Thoracic aorta (tissue), 2 donors: Measurements from ENCODE around the gene USP48. TPM values are rescaled to one million over a fixed set of nuclear protein-coding genes. Genes with fewer than 3 reads are reported as not detected.

Experiments used
- ATAC-seq: fragments of 150-250 bp; one replicate; pipeline ENCODE4 v1.8.0; 2017; ENCODE audit warnings: low read depth; ENCODE audit not compliant: insufficient number of reproducible peaks, low FRiP score
- DNase-seq: peaks from one replicate; pipeline ENCODE4 v3.0.0-alpha.2; 2020; ENCODE audit warnings: low spot score
- H3K27ac ChIP-seq, 2 donors: fragments of 200-600 bp; sonication (generic); 1 replicate in 1 of 2; 2 replicates in 1 of 2; pipeline ENCODE4 v1.5.1; 2016; ENCODE audit warnings: mild to moderate bottlenecking in 2 of 2, moderate library complexity in 2 of 2
- H3K27me3 ChIP-seq: fragments of 200-600 bp; sonication (generic); replicated peaks from 2 replicates; pipeline ENCODE4 v1.6.0; 2016; ENCODE audit warnings: mild to moderate bottlenecking; ENCODE audit not compliant: insufficient read depth
- H3K36me3 ChIP-seq: fragments of 200-600 bp; sonication (generic); one replicate; pipeline ENCODE4 v1.5.1; 2016
- H3K4me1 ChIP-seq, 2 donors: fragments of 200-600 bp; sonication (generic); 1 replicate in 1 of 2; 2 replicates in 1 of 2; pipeline versions ENCODE4 v1.5.1 to v1.6.0; 2016; ENCODE audit warnings: low read depth in 2 of 2, mild to moderate bottlenecking in 1 of 2; ENCODE audit not compliant: control insufficient read depth in 1 of 2
- H3K4me3 ChIP-seq: fragments of 200-600 bp; sonication (generic); 2 replicates; pipeline ENCODE4 v1.5.1; 2016; ENCODE audit warnings: mild to moderate bottlenecking
- H3K9me3 ChIP-seq: fragments of 200-600 bp; sonication (generic); 2 replicates; pipeline ENCODE4 v1.5.1; 2016
- CTCF ChIP-seq: fragments of 200-600 bp; sonication (generic); IDR thresholded peaks from one replicate; pipeline ENCODE4 v1.5.1; 2019; ENCODE audit warnings: antibody characterized with exemption
- total RNA-seq, 2 donors: library from RNA; depleted of rRNA; stranded (reverse); fragments of >200 nt; gene quantifications; one replicate each; pipeline versions ENCODE4 v1.1.0 to v1.2.3, GENCODE V29; 2016

Gene USP48
- total RNA-seq, 2 donors from 2014 or later: 48.9 to 77.5 TPM

- Histone ChIP-seq H3K4me3 (no peak overlapping the region), H3K36me3 (no peaks in the 10 kb centered on the region), H3K27ac (no peak overlapping the region), H3K4me1 (no peaks in the 10 kb centered on the region), H3K9me3 (no peaks in the 10 kb centered on the region), H3K27me3 (no peaks in the 10 kb centered on the region)
- no peak for TF ChIP-seq CTCF
- no peak for ATAC-seq
- no peak for DNase-seq
Measured at GRCh38 chr1:21641076-21641475, 141.9 kb downstream of the USP48 start.

GRCh38 chr1:21640653-21641052, 142.3 kb downstream of the USP48 start:
- no peak for DNase-seq
- TF ChIP-seq CTCF: no peak

DNA sequence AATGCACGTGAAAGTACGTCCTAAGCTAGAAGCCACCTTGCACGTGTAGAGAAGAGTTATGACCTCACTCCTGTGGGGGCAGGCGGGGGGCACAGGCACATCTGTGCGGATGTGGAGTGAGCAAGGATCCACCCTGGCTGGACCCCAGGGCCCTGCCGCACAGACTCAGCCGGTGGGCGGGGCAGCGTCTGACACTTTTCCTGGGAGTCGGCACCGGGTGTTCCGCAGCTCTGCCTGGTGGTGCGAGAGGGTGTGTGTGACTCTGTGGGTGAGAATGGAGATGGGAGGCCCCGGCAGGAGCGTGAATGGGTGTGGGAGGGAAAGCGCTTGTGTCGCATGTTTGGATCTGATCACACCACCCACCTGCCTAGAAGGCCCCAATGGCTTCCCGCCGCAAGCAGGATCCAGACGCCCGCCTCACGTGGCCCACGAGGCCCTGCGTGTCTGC, 143.3 kb downstream of the USP48 start:
- TF ChIP-seq CTCF: no peak
- H3K9me3 ChIP-seq: no peaks in the 10 kb centered on the region
- no peak overlapping the region for H3K27ac ChIP-seq
- no peak for DNase-seq
- no peaks in the 10 kb centered on the region for H3K36me3 ChIP-seq
- no peaks in the 10 kb centered on the region for H3K4me1 ChIP-seq
- no peaks in the 10 kb centered on the region for H3K27me3 ChIP-seq
- ATAC-seq: no peak
- H3K4me3 ChIP-seq: no peak overlapping the region

More at GRCh38 chr1:21640653-21641052, 142.3 kb downstream of the USP48 start:
- Histone ChIP-seq H3K36me3 (no peaks in the 10 kb centered on the region), H3K4me3 (no peak overlapping the region), H3K27ac (no peak overlapping the region), H3K4me1 (no peaks in the 10 kb centered on the region), H3K27me3 (no peaks in the 10 kb centered on the region), H3K9me3 (no peaks in the 10 kb centered on the region)
- ATAC-seq: no peak

DNA sequence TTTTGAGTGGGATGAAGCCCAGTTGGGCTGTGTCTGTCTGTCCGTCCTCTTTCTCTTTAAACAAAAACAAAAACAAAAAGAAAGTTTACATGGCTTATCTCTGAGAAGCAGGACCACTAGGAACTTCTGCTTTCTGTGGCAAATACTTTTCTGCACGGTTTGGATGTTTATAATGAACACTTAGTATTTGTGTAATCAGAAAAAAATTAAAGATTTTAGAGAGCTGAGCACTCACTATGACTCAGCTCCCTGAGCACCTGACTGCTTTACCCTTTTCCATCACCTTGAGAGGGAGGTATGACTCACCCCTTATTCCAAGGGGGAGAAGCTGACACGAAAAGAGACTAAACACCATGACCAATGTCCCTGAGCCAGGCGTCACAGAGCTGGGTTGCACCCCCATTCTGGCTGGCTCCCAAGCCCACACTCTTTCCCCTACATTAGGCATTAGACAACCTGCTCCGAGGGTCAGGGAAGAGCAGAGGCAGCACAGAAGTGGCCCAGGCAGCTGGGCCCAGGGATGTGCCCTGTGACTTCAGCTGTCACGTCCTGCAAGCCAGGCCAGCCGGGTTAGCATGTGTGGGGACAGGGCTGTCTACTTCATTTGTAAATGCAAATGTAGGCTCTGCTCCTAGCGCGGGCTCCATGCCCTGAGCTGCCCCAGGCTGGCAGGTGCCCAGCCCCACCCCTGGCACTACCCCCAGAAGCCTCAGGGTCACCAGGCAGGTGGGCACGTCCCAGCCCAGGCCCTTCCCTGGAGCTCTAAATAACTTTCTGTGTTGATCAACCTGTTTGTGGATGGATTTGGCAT, 144.2 kb downstream of the USP48 start:
- no peak overlapping the region for H3K4me3 ChIP-seq
- H3K27ac ChIP-seq: no peak overlapping the region
- DNase-seq: no peak
- H3K4me1 ChIP-seq: no peaks in the 10 kb centered on the region
- no peak for TF ChIP-seq CTCF
- no peak for ATAC-seq
- H3K9me3 ChIP-seq: no peaks in the 10 kb centered on the region
- no peaks in the 10 kb centered on the region for H3K27me3 ChIP-seq
- no peaks in the 10 kb centered on the region for H3K36me3 ChIP-seq

DNA sequence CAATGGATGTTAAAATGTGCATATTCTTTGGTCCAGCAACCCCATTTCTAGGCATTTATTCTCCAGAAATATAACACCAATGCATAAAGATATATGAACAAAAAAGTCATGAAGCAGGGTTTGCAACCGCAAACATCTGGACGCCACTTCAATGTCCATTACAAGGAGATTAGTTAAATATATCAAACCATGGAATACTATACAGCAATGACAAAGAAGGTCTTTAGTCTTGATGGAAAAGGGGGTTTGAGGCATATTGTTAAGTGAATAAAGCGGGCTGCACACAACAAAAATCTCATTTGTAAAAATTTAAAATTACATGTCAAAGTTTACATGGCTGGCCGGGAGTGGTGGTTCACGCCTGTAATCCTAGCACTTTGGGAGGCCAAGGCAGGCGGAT, 145.4 kb downstream of the USP48 start:
- Histone ChIP-seq H3K4me1 (no peaks in the 10 kb centered on the region), H3K4me3 (no peak overlapping the region), H3K27ac (no peak overlapping the region), H3K27me3 (no peaks in the 10 kb centered on the region), H3K36me3 (no peaks in the 10 kb centered on the region), H3K9me3 (no peaks in the 10 kb centered on the region)
- TF ChIP-seq CTCF: no peak
- DNase-seq: no peak
- no peak for ATAC-seq
